NCI-H2227 (cell line): ENCODE data around the gene FLRT1.

Experiments used
- DNase-seq: peaks from one replicate; lab custom pipeline; 2025; ENCODE audit not compliant: unreplicated experiment; lab: John Stamatoyannopoulos, UW

Gene FLRT1

GRCh38 chr11:64084146-64084950, 48.6 kb downstream of the FLRT1 start:
- DNase-seq, result no peak

GRCh38 chr11:64084951-64085710, 49.4 kb downstream of the FLRT1 start:
- no peak for DNase-seq
